ENCODE results near the gene RDH14. TPM values are rescaled to one million over a fixed set of nuclear protein-coding genes. Genes with fewer than 3 reads are reported as not detected.

The RDH14 gene
- total RNA-seq, 2 donors from 2014 or later: 25.7 to 40.8 TPM

GRCh38 chr2:18527326-18527725 is 33.1 kb downstream of the RDH14 start:
- Histone ChIP-seq H3K9me3 (no peaks in the 10 kb centered on the region), H3K4me3 (no peak overlapping the region), H3K27ac (no peak overlapping the region), H3K36me3 (no peaks in the 10 kb centered on the region), H3K4me1 (ENCODE audit: control insufficient read depth in 1 of 2, low read depth in 2 of 2) (peaks cover 0 to 4% of the 10 kb centered on the region in 2 donors), H3K27me3 (replicated peaks; ENCODE audit: insufficient read depth) (no peaks in the 10 kb centered on the region)
- DNase-seq (ENCODE audit: low spot score): no peak
- TF ChIP-seq CTCF (IDR thresholded peaks at IDR 0.05): no peak
- ATAC-seq (ENCODE audit: insufficient number of reproducible peaks, low FRiP score, low read depth): no peak

- no peaks in the 10 kb centered on the region for H3K36me3 ChIP-seq
- H3K4me3 ChIP-seq: no peak overlapping the region
- no peak for DNase-seq (ENCODE audit: low spot score)
- no peak overlapping the region for H3K27ac ChIP-seq
- no peak for TF ChIP-seq CTCF (IDR thresholded peaks at IDR 0.05)
- no peaks in the 10 kb centered on the region for H3K9me3 ChIP-seq
- no peaks in the 10 kb centered on the region for H3K27me3 ChIP-seq (replicated peaks; ENCODE audit: insufficient read depth)
- H3K4me1 ChIP-seq (ENCODE audit: control insufficient read depth in 1 of 2, low read depth in 2 of 2): peaks cover 0 to 6% of the 10 kb centered on the region in 2 donors
- no peak for ATAC-seq (ENCODE audit: insufficient number of reproducible peaks, low FRiP score, low read depth)
Measured at GRCh38 chr2:18526429-18526828, 34.0 kb downstream of the RDH14 start.

GRCh38 chr2:18525852-18526251 is 34.6 kb downstream of the RDH14 start:
- Histone ChIP-seq H3K4me1 (ENCODE audit: control insufficient read depth in 1 of 2, low read depth in 2 of 2) (peaks cover 0 to 12% of the 10 kb centered on the region in 2 donors), H3K27ac (no peak overlapping the region)

GRCh38 chr2:18525236-18525635 is 35.2 kb downstream of the RDH14 start:
- Histone ChIP-seq H3K27ac (no peak overlapping the region), H3K27me3 (replicated peaks; ENCODE audit: insufficient read depth) (no peaks in the 10 kb centered on the region), H3K4me3 (no peak overlapping the region), H3K36me3 (no peaks in the 10 kb centered on the region), H3K9me3 (no peaks in the 10 kb centered on the region), H3K4me1 (ENCODE audit: control insufficient read depth in 1 of 2, low read depth in 2 of 2) (peaks cover under 1 to 18% of the 10 kb centered on the region in 2 donors)
- DNase-seq (ENCODE audit: low spot score) (no peak), ATAC-seq (ENCODE audit: insufficient number of reproducible peaks, low FRiP score, low read depth) (no peak)
- TF ChIP-seq CTCF (IDR thresholded peaks at IDR 0.05): no peak

More at GRCh38 chr2:18525852-18526251, 34.6 kb downstream of the RDH14 start:
- Histone ChIP-seq H3K9me3 (no peaks in the 10 kb centered on the region), H3K36me3 (no peaks in the 10 kb centered on the region), H3K27me3 (replicated peaks; ENCODE audit: insufficient read depth) (no peaks in the 10 kb centered on the region), H3K4me3 (no peak overlapping the region)
- no peak for DNase-seq (ENCODE audit: low spot score)
- no peak for TF ChIP-seq CTCF (IDR thresholded peaks at IDR 0.05)
- no peak for ATAC-seq (ENCODE audit: insufficient number of reproducible peaks, low FRiP score, low read depth)

DNA sequence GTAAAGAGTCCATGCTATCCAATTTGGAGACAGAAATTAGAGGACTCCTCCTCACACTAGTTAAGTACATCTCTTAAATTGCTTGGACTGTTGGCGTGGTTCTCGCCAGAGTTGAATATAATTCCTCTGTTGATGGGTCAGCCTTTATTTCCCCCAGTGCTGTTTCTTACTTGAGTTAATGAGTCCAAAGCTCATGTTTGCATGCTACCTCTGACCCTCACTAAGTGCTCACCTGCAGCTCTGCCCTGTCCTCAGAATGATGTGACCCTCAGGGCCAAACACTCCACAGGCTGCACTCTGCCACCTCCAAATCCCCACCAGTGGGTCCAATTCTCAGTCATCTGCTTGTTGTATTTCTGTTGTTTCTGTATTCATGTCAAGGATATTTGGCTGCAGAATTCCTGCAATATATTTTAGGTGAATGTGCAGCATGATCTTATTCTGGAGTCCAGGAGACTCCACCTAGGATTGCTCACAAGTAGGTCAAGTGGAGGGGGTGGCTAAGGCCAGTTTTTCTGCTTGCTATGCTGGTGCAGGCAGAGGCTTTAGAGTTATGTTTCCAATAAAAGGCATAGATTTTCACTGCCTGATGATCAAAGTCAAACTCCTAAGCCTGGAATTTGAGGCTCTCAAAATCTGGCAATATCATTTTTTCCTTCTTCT is 37.8 kb downstream of the RDH14 start:
- no peaks in the 10 kb centered on the region for H3K27me3 ChIP-seq (replicated peaks; ENCODE audit: insufficient read depth)
- peaks cover 8 to 44% of the 10 kb centered on the region in 2 donors for H3K4me1 ChIP-seq (ENCODE audit: control insufficient read depth in 1 of 2, low read depth in 2 of 2)
- TF ChIP-seq CTCF (IDR thresholded peaks at IDR 0.05): no peak
- no peaks in the 10 kb centered on the region for H3K36me3 ChIP-seq
- no peak overlapping the region for H3K27ac ChIP-seq
- DNase-seq (ENCODE audit: low spot score) (no peak), ATAC-seq (ENCODE audit: insufficient number of reproducible peaks, low FRiP score, low read depth) (no peak)
- H3K4me3 ChIP-seq: no peak overlapping the region
- no peaks in the 10 kb centered on the region for H3K9me3 ChIP-seq

Data from thoracic aorta (tissue), 2 donors.